Stimulated activated effector memory CD8-positive, alpha-beta T cell treated with anti-CD3 and anti-CD28 coated beads, Interleukin-12 subunit alpha, Interleukin-12 subunit beta, amount 100 ng/mL, for 72 hours (primary cell): ENCODE data around the gene CACNA1I.
"Not testable (repeated sequence)": the region's sequence is repeated elsewhere in the genome, so short reads cannot be mapped to it uniquely, and the experiment has no call there.

Experiments used
- ATAC-seq: fragments of 150-1000 bp; cut with Tn5 transposase; 2 replicates; pipeline ENCODE4 v1.10.0; 2021
- DNase-seq, 2 donors: peaks; one replicate each; pipeline ENCODE4 v3.0.0; 2021 to 2022; ENCODE audit warnings: low spot score in 2 of 2
- H3K27ac Mint-ChIP-seq: one replicate; pipeline ENCODE4 v1.8.0; 2022; ENCODE audit warnings: mild to moderate bottlenecking, mixed read lengths
- H3K36me3 Mint-ChIP-seq: one replicate; pipeline ENCODE4 v1.8.0; 2022; ENCODE audit warnings: mild to moderate bottlenecking, mixed read lengths
- H3K4me1 Mint-ChIP-seq: one replicate; pipeline ENCODE4 v1.8.0; 2022; ENCODE audit warnings: mixed read lengths
- H3K4me3 Mint-ChIP-seq: one replicate; pipeline ENCODE4 v1.8.0; 2022; ENCODE audit warnings: mild to moderate bottlenecking, mixed read lengths
- H3K9me3 Mint-ChIP-seq: one replicate; pipeline ENCODE4 v1.8.0; 2022; ENCODE audit warnings: mixed read lengths

CACNA1I gene

GRCh38 chr22:39570665-39571064, at the start of gene CACNA1I:
CACNA1I (plus strand) TSS chr22:39570753; CDS start chr22:39570753, 0 bp downstream.
- no peak within 1 kb of the TSS for H3K27ac Mint-ChIP-seq
- peaks cover 19% of the 10 kb centered on the region for H3K4me1 Mint-ChIP-seq
- no peak within 1 kb of the TSS for H3K4me3 Mint-ChIP-seq
- no peak for ATAC-seq
- H3K36me3 Mint-ChIP-seq: no peaks in the 10 kb centered on the region
- peaks cover 2% of the 10 kb centered on the region for H3K9me3 Mint-ChIP-seq
- no peak for DNase-seq

- DNase-seq, ATAC-seq, H3K9me3 Mint-ChIP-seq: not testable (repeated sequence)
- Mint-ChIP-seq H3K27ac (peak overlapping the region; percentile 100), H3K36me3 (peaks cover 93% of the 10 kb centered on the region), H3K4me1 (peaks cover 66% of the 10 kb centered on the region), H3K4me3 (peak overlapping the region; percentile 93)
Observed at GRCh38 chr22:39521106-39521885, 49.3 kb upstream of the CACNA1I start.

- not testable (repeated sequence) for DNase-seq, H3K9me3 Mint-ChIP-seq, ATAC-seq
- H3K4me1 Mint-ChIP-seq: peaks cover 72% of the 10 kb centered on the region
- peak overlapping the region; percentile 100 for H3K27ac Mint-ChIP-seq
- peak overlapping the region; percentile 93 for H3K4me3 Mint-ChIP-seq
- peaks cover 89% of the 10 kb centered on the region for H3K36me3 Mint-ChIP-seq
Observed at GRCh38 chr22:39522091-39522490, 48.5 kb upstream of the CACNA1I start.

GRCh38 chr22:39522567-39523300, 47.8 kb upstream of the CACNA1I start:
- H3K36me3 Mint-ChIP-seq: peaks cover 91% of the 10 kb centered on the region
- H3K4me1 Mint-ChIP-seq: peaks cover 78% of the 10 kb centered on the region
- H3K27ac Mint-ChIP-seq: peak overlapping the region; percentile 100
- no peaks in the 10 kb centered on the region for H3K9me3 Mint-ChIP-seq
- DNase-seq (peak in 1 of 2 donors; percentile 66), ATAC-seq (peak; percentile 8)
- peak overlapping the region; percentile 93 for H3K4me3 Mint-ChIP-seq

- H3K4me3 Mint-ChIP-seq: peak overlapping the region; percentile 93
- peaks cover 96% of the 10 kb centered on the region for H3K36me3 Mint-ChIP-seq
- ATAC-seq: no peak
- H3K9me3 Mint-ChIP-seq: no peaks in the 10 kb centered on the region
- DNase-seq: no peak
- peak overlapping the region; percentile 100 for H3K27ac Mint-ChIP-seq
- peaks cover 85% of the 10 kb centered on the region for H3K4me1 Mint-ChIP-seq
Observed at GRCh38 chr22:39524089-39524752, 46.3 kb upstream of the CACNA1I start.

- ATAC-seq (no peak), DNase-seq (no peak)
- H3K9me3 Mint-ChIP-seq: no peaks in the 10 kb centered on the region
- peaks cover 96% of the 10 kb centered on the region for H3K36me3 Mint-ChIP-seq
- peaks cover 89% of the 10 kb centered on the region for H3K4me1 Mint-ChIP-seq
- peak overlapping the region; percentile 93 for H3K4me3 Mint-ChIP-seq
- peak overlapping the region; percentile 100 for H3K27ac Mint-ChIP-seq
Observed at GRCh38 chr22:39524753-39525657, 45.5 kb upstream of the CACNA1I start.

- ATAC-seq: no peak
- Mint-ChIP-seq H3K36me3 (peaks cover 96% of the 10 kb centered on the region), H3K9me3 (no peaks in the 10 kb centered on the region), H3K4me1 (peaks cover 89% of the 10 kb centered on the region), H3K27ac (peak overlapping the region; percentile 100), H3K4me3 (peak overlapping the region; percentile 93)
- DNase-seq: no peak
Observed at GRCh38 chr22:39525658-39525975, 44.9 kb upstream of the CACNA1I start.

GRCh38 chr22:39526736-39527171, 43.8 kb upstream of the CACNA1I start:
- no peak for DNase-seq
- H3K9me3 Mint-ChIP-seq: no peaks in the 10 kb centered on the region
- peaks cover 95% of the 10 kb centered on the region for H3K4me1 Mint-ChIP-seq
- H3K36me3 Mint-ChIP-seq: peaks cover 96% of the 10 kb centered on the region
- peak overlapping the region; percentile 100 for H3K27ac Mint-ChIP-seq
- no peak for ATAC-seq
- H3K4me3 Mint-ChIP-seq: peak overlapping the region; percentile 92

- Mint-ChIP-seq H3K27ac (peak overlapping the region; percentile 100), H3K4me1 (peaks cover 93% of the 10 kb centered on the region), H3K9me3 (no peaks in the 10 kb centered on the region), H3K36me3 (peaks cover 96% of the 10 kb centered on the region), H3K4me3 (peak overlapping the region; percentile 92)
- DNase-seq (no peak), ATAC-seq (no peak)
Observed at GRCh38 chr22:39527481-39527961, 43.0 kb upstream of the CACNA1I start.

GRCh38 chr22:39528080-39528661, 42.4 kb upstream of the CACNA1I start:
- Mint-ChIP-seq H3K27ac (peak overlapping the region; percentile 100), H3K4me3 (peak overlapping the region; percentile 92), H3K36me3 (peaks cover 94% of the 10 kb centered on the region), H3K4me1 (peaks cover 87% of the 10 kb centered on the region), H3K9me3 (no peaks in the 10 kb centered on the region)
- no peak for DNase-seq
- no peak for ATAC-seq

GRCh38 chr22:39528681-39529486, 41.7 kb upstream of the CACNA1I start:
- H3K27ac Mint-ChIP-seq: peak overlapping the region; percentile 100
- ATAC-seq: peak; percentile 64

GRCh38 chr22:39529487-39529851, 41.1 kb upstream of the CACNA1I start:
- H3K36me3 Mint-ChIP-seq: peaks cover 81% of the 10 kb centered on the region
- peak overlapping the region; percentile 100 for H3K27ac Mint-ChIP-seq
- peak overlapping the region; percentile 92 for H3K4me3 Mint-ChIP-seq

More at GRCh38 chr22:39528681-39529486, 41.7 kb upstream of the CACNA1I start:
- H3K4me3 Mint-ChIP-seq: peak overlapping the region; percentile 92
- DNase-seq: peak; percentile 86 to 94
- peaks cover 83% of the 10 kb centered on the region for H3K4me1 Mint-ChIP-seq
- peaks cover 87% of the 10 kb centered on the region for H3K36me3 Mint-ChIP-seq
- no peaks in the 10 kb centered on the region for H3K9me3 Mint-ChIP-seq

GRCh38 chr22:39530116-39530515, 40.4 kb upstream of the CACNA1I start:
- peaks cover 70% of the 10 kb centered on the region for H3K4me1 Mint-ChIP-seq
- peak overlapping the region; percentile 23 for H3K27ac Mint-ChIP-seq
- ATAC-seq (no peak), DNase-seq (no peak)
- peaks cover 75% of the 10 kb centered on the region for H3K36me3 Mint-ChIP-seq
- no peaks in the 10 kb centered on the region for H3K9me3 Mint-ChIP-seq
- peak overlapping the region; percentile 92 for H3K4me3 Mint-ChIP-seq

More at GRCh38 chr22:39529487-39529851, 41.1 kb upstream of the CACNA1I start:
- Mint-ChIP-seq H3K9me3 (no peaks in the 10 kb centered on the region), H3K4me1 (peaks cover 77% of the 10 kb centered on the region)
- DNase-seq (no peak), ATAC-seq (no peak)
